SU-DHL-6 (cell line): Measurements from ENCODE around the gene KAT6B.

Experiments
- H2AFZ ChIP-seq: fragments of 200-600 bp; sonication (generic); 2 replicates; pipeline ENCODE4 v1.6.1; 2014; ENCODE audit warnings: low read depth, mild to moderate bottlenecking, moderate library complexity, mixed read lengths, antibody characterized with exemption, low read length; ENCODE audit not compliant: severe bottlenecking
- H3F3A ChIP-seq: fragments of 200-600 bp; shearing (Covaris generic); 2 replicates; pipeline ENCODE4 v1.6.0; 2016; ENCODE audit warnings: antibody characterized with exemption, mild to moderate bottlenecking; ENCODE audit not compliant: insufficient read depth
- H3K27ac ChIP-seq: fragments of 200-600 bp; sonication (generic); 2 replicates; pipeline ENCODE4 v1.5.1; 2016; ENCODE audit warnings: low read depth, mild to moderate bottlenecking, low read length, moderate library complexity, mixed read lengths
- H3K27me3 ChIP-seq: fragments of 200-600 bp; sonication (generic), shearing (Covaris generic); 2 replicates; pipeline ENCODE4 v1.6.0; 2014; ENCODE audit warnings: mild to moderate bottlenecking, low read length
- H3K36me3 ChIP-seq: fragments of 200-600 bp; sonication (generic); 2 replicates; pipeline ENCODE4 v1.6.1; 2014; ENCODE audit warnings: mild to moderate bottlenecking, low read length, mixed read lengths
- H3K4me2 ChIP-seq: fragments of 300-600, 200-600 bp; shearing (Covaris generic), sonication (generic); 2 replicates; pipeline ENCODE4 v1.6.0; 2014; ENCODE audit warnings: low read length, low read depth, mild to moderate bottlenecking; ENCODE audit not compliant: poor library complexity, severe bottlenecking
- H3K4me3 ChIP-seq: fragments of 200-600 bp; sonication (generic); 2 replicates; pipeline ENCODE4 v1.5.1; 2014; ENCODE audit warnings: antibody characterized with exemption, low read length, mild to moderate bottlenecking, mixed read lengths; ENCODE audit not compliant: insufficient read depth, poor library complexity, severe bottlenecking
- H3K79me2 ChIP-seq: fragments of 200-600 bp; sonication (generic); 2 replicates; pipeline ENCODE4 v1.6.1; 2014; ENCODE audit warnings: mild to moderate bottlenecking, low read length, moderate library complexity; ENCODE audit not compliant: insufficient read depth
- H3K9ac ChIP-seq: fragments of 200-600 bp; sonication (generic); 2 replicates; pipeline ENCODE4 v1.7.0; 2014; ENCODE audit warnings: mild to moderate bottlenecking, low read length
- H3K9me2 ChIP-seq: fragments of 200-600 bp; sonication (generic); replicated peaks from 2 replicates; pipeline ENCODE4 v1.6.1; 2014; ENCODE audit warnings: low read length; ENCODE audit not compliant: insufficient read depth
- H3K9me3 ChIP-seq: fragments of 200-600 bp; sonication (generic); 2 replicates; pipeline ENCODE4 v1.6.1; 2014; ENCODE audit warnings: low read length, mixed read lengths; ENCODE audit not compliant: insufficient read depth
- H4K20me1 ChIP-seq: fragments of 200-600 bp; sonication (generic); 2 replicates; pipeline ENCODE4 v1.6.1; 2014; ENCODE audit warnings: low read depth, mild to moderate bottlenecking, antibody characterized with exemption, low read length, moderate library complexity, mixed read lengths
- CTCF ChIP-seq: fragments of 200-600 bp; sonication (generic); IDR thresholded peaks from one replicate; pipeline ENCODE4 v1.5.1; 2017; ENCODE audit warnings: antibody characterized with exemption, mild to moderate bottlenecking, low read length, moderate library complexity; ENCODE audit not compliant: insufficient read depth, poor library complexity, severe bottlenecking
- EZH2phosphoT487 ChIP-seq: fragments of 200-600 bp; sonication (generic), shearing (Covaris generic); conservative IDR thresholded peaks from 2 replicates; pipeline ENCODE4 v1.6.1; 2018; ENCODE audit warnings: mild to moderate bottlenecking, antibody characterized with exemption, low read length, moderate library complexity, mixed read lengths

KAT6B gene

GRCh38 chr10:74825371-74826141 is 844 bp upstream of the KAT6B start:
- TF ChIP-seq CTCF (no peak), EZH2phosphoT487 (no peak)
- peak overlapping the region; percentile 80 for H3K4me2 ChIP-seq
- H3K9me3 ChIP-seq, result no peaks in the 10 kb centered on the region
- peaks cover 23% of the 10 kb centered on the region for H3F3A ChIP-seq
- peak overlapping the region; percentile 73 for H3K27ac ChIP-seq
- H3K79me2 ChIP-seq, result peaks cover 18% of the 10 kb centered on the region
- H3K9me2 ChIP-seq, result no peaks in the 10 kb centered on the region
- no peaks in the 10 kb centered on the region for H4K20me1 ChIP-seq
- no peaks in the 10 kb centered on the region for H3K27me3 ChIP-seq
- peak overlapping the region; percentile 98 for H3K9ac ChIP-seq
- no peaks in the 10 kb centered on the region for H3K36me3 ChIP-seq
- peak overlapping the region; percentile 99 for H3K4me3 ChIP-seq
- H2AFZ ChIP-seq, result peak overlapping the region; percentile 99

- Histone ChIP-seq H3K4me3 (peak overlapping the region; percentile 71), H3K27ac (peak overlapping the region; percentile 40), H4K20me1 (no peaks in the 10 kb centered on the region), H3K27me3 (no peaks in the 10 kb centered on the region), H2AFZ (peak overlapping the region; percentile 87), H3K4me2 (peak overlapping the region; percentile 80), H3K36me3 (no peaks in the 10 kb centered on the region), H3K9me2 (no peaks in the 10 kb centered on the region), H3K79me2 (peaks cover 20% of the 10 kb centered on the region), H3K9me3 (no peaks in the 10 kb centered on the region), H3K9ac (peak overlapping the region; percentile 53), H3F3A (peaks cover 23% of the 10 kb centered on the region)
- no peak for TF ChIP-seq CTCF
- no peak for TF ChIP-seq EZH2phosphoT487
These were observed 643 bp downstream of the KAT6B start for GRCh38 chr10:74827045-74827441.

- H3K9ac ChIP-seq, result peak overlapping the region; percentile 53
- peak overlapping the region; percentile 80 for H3K4me2 ChIP-seq
- H3K36me3 ChIP-seq, result no peaks in the 10 kb centered on the region
- no peaks in the 10 kb centered on the region for H3K9me3 ChIP-seq
- no peaks in the 10 kb centered on the region for H3K9me2 ChIP-seq
- H3K4me3 ChIP-seq, result peak overlapping the region; percentile 71
- H2AFZ ChIP-seq, result peak overlapping the region; percentile 87
- TF ChIP-seq CTCF (no peak), EZH2phosphoT487 (no peak)
- no peaks in the 10 kb centered on the region for H3K27me3 ChIP-seq
- peak overlapping the region; percentile 40; the same call in 1 of the 2 replicates for H3K27ac ChIP-seq
- H4K20me1 ChIP-seq, result no peaks in the 10 kb centered on the region
- H3K79me2 ChIP-seq, result peaks cover 23% of the 10 kb centered on the region
- H3F3A ChIP-seq, result peaks cover 23% of the 10 kb centered on the region
These were observed 1.3 kb downstream of the KAT6B start for GRCh38 chr10:74827694-74828093.
